Panc1 (cell line): ENCODE data around the gene RASL10A. TPM values are rescaled to one million over a fixed set of nuclear protein-coding genes. Genes with fewer than 3 reads are reported as not detected.

ENCODE experiments used
- ATAC-seq: fragments of 200-7000 bp; cut with Tn5 transposase; 2 replicates; pipeline ENCODE4 v1.9.1; 2020; ENCODE audit warnings: mild to moderate bottlenecking, moderate library complexity
- BruUV-seq: library from RNA; stranded (reverse); fragments of 400-500 nt; replicated peaks from 2 replicates; lab custom pipeline; 2021; lab: Mats Ljungman, UMichigan
- CTCF ChIA-PET: fragments of 300-600 bp; sonication (Branson Sonifier 250); formaldehyde crosslinking; loops from one replicate; lab custom pipeline; 2022; ENCODE audit warnings: antibody characterized with exemption; lab: Charles Lee
- POLR2A ChIA-PET: fragments of 300-600 bp; sonication (Branson Sonifier 250); formaldehyde crosslinking; loops from one replicate; lab custom pipeline; 2022; ENCODE audit warnings: antibody characterized with exemption; lab: Charles Lee
- DNase-seq: peaks from one replicate; pipeline ENCODE4 v3.0.0-alpha.2; 2010; ENCODE audit warnings: low read depth, low spot score
- H3K27ac ChIP-seq: 2 replicates; pipeline ENCODE4 v1.5.1; 2011; ENCODE audit warnings: mild to moderate bottlenecking, low read length, inconsistent platforms
- H3K27me3 ChIP-seq: fragments of 200-500 bp; sonication (Bioruptor generic); 2 replicates; pipeline ENCODE4 v1.6.0; 2014; ENCODE audit warnings: low read length, inconsistent platforms; ENCODE audit not compliant: control insufficient read depth, insufficient read depth
- H3K36me3 ChIP-seq: fragments of 200-500 bp; sonication (Bioruptor generic); 2 replicates; pipeline ENCODE4 v1.5.1; 2014; ENCODE audit warnings: inconsistent platforms, mild to moderate bottlenecking, low read length, moderate library complexity; ENCODE audit not compliant: control insufficient read depth, insufficient read depth
- H3K4me1 ChIP-seq: 2 replicates; pipeline ENCODE4 v1.5.1; 2011; ENCODE audit warnings: inconsistent platforms, mild to moderate bottlenecking, low read length, moderate library complexity; ENCODE audit not compliant: control insufficient read depth, insufficient read depth
- H3K4me3 ChIP-seq, 2 experiments: 2 replicates each; pipeline ENCODE4 v1.5.1; 2011 to 2012; ENCODE audit warnings: low read depth in 2 of 2, low read length in 2 of 2, mild to moderate bottlenecking in 2 of 2, inconsistent platforms in 1 of 2, moderate library complexity in 1 of 2
- H3K9me3 ChIP-seq: fragments of 200-500 bp; sonication (Bioruptor generic); 2 replicates; pipeline ENCODE4 v1.5.1; 2014; ENCODE audit warnings: low read depth, mild to moderate bottlenecking, inconsistent platforms, low read length, moderate library complexity; ENCODE audit not compliant: control insufficient read depth, insufficient read depth
- CTCF ChIP-seq: fragments of 450-650 bp; IDR thresholded peaks from 2 replicates; pipeline ENCODE4 v1.5.1; 2017; ENCODE audit warnings: mild to moderate bottlenecking
- POLR2AphosphoS5 ChIP-seq: IDR thresholded peaks from 2 replicates; pipeline ENCODE4 v1.6.1; 2012; ENCODE audit warnings: mild to moderate bottlenecking, low read depth, low read length, moderate library complexity
- REST ChIP-seq, 2 experiments: IDR thresholded peaks; 2 replicates each; pipeline ENCODE4 v1.6.1; 2011 to 2012; ENCODE audit warnings: low read depth in 2 of 2, control low read depth in 1 of 2, low read length in 1 of 2, mild to moderate bottlenecking in 1 of 2, moderate library complexity in 1 of 2; ENCODE audit not compliant: insufficient read depth in 1 of 2
- SIN3A ChIP-seq: IDR thresholded peaks from 2 replicates; pipeline ENCODE4 v1.6.1; 2012; ENCODE audit warnings: low read depth, mild to moderate bottlenecking, low read length, moderate library complexity, borderline replicate concordance; ENCODE audit not compliant: insufficient read depth
- TCF7L2 ChIP-seq: IDR thresholded peaks from 2 replicates; pipeline ENCODE4 v1.6.1; 2011; ENCODE audit warnings: mild to moderate bottlenecking, low read depth, low read length, inconsistent platforms
- in situ Hi-C: cut with HindIII; loops from 2 replicates; pipeline ENCODE4 v1.10.0; 2016; ENCODE audit warnings: low sequenced_read_pairs, low pct_unique_long_range_greater_than_20kb
- intact Hi-C: fragments of 100-400 bp; cut with micrococcal nuclease; formaldehyde crosslinking; loops from one replicate; pipeline ENCODE4 v1.10.0; 2022; ENCODE audit not compliant: unreplicated experiment
- total RNA-seq: library from RNA; stranded (reverse); gene quantifications from one replicate; pipeline ENCODE4 v1.2.1, GENCODE V29; 2021; ENCODE audit not compliant: unreplicated experiment

The RASL10A gene
- total RNA-seq, 1 experiment from 2014 or later, result 2.6 TPM

DNA sequence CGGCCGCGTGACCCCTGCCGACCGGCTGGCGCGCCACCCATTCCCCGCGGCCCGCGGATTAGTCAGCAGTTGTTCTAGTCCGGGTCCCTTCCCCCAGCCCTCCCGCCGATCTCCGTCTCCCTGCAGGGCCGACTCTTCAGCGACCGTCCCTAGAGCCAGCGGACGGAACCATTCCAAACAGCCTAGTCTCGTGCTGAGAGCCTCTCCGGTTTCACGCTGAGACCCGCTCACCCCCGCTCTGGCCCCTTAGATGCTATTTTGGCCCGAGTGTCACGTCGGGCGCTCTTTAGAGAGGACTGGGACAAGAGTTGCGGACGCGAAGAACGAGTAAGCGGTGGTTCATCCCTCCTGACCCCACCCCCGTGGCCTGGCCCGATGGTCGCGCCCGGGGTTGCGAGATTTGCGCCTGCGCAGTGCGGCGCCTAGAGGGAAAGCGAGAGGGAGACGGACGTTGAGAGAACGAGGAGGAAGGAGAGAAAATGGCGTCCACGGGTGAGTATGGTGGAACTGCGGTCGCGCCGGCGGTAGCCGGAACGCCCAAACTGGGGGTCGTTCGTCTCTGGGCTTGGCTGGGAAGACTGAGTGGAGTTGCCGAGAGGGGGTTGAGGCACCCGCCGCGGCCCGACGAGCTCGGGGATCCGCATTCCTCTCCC is 47.5 kb downstream of the RASL10A start, which contains the start of the genes EWSR1 and RHBDD3:
EWSR1 (plus strand) TSS at position 411 of the 653 bp plus-strand sequence; CDS start at position 480, 69 bp downstream.
RHBDD3 (minus strand) TSS at position 124 of the 653 bp plus-strand sequence. CDS start 2,355 bp downstream, outside the sequence.
- DNase-seq (peak; percentile 48), ATAC-seq (peak; percentile 91)
- H3K4me3 ChIP-seq, result peak within 1 kb of the TSS; percentile 91 to 98
- H3K36me3 ChIP-seq, result peaks cover 33% of the 10 kb centered on the region
- ChIA-PET CTCF (no interaction called here), POLR2A (no interaction called here)
- intact Hi-C loops, result no loop called here
- no peaks in the 10 kb centered on the region for H3K27me3 ChIP-seq
- BruUV-seq, result no TSS peak
- H3K9me3 ChIP-seq, result no peaks in the 10 kb centered on the region
- H3K27ac ChIP-seq, result peak within 1 kb of the TSS; percentile 98
- in situ Hi-C loops, result no loop called here
- peaks cover 34% of the 10 kb centered on the region for H3K4me1 ChIP-seq
- peak; percentile 71; the same call in 1 of the 2 replicates for TF ChIP-seq POLR2AphosphoS5
- no peak for TF ChIP-seq SIN3A
- TF ChIP-seq CTCF, result no peak
- TF ChIP-seq TCF7L2, result peak; percentile 61; the same call in 1 of the 2 replicates
- TF ChIP-seq REST (IDR thresholded peaks at IDR 0.05; ENCODE audit: insufficient read depth in 1 of 2, low read depth in 2 of 2, low read length in 1 of 2), result no peak

GRCh38 chr22:29267462-29267857 is 48.0 kb downstream of the RASL10A start:
- H3K9me3 ChIP-seq, result no peaks in the 10 kb centered on the region
- DNase-seq (no peak), ATAC-seq (no peak)
- TF ChIP-seq REST (IDR thresholded peaks at IDR 0.05; ENCODE audit: insufficient read depth in 1 of 2, low read depth in 2 of 2, low read length in 1 of 2) (no peak), TCF7L2 (no peak), CTCF (no peak), POLR2AphosphoS5 (no peak), SIN3A (no peak)
- in situ Hi-C loops, result no loop called here
- ChIA-PET CTCF (no interaction called here), POLR2A (no interaction called here)
- intact Hi-C loops, result no loop called here
- TSS peak; percentile 86 for BruUV-seq
- peaks cover 27% of the 10 kb centered on the region for H3K36me3 ChIP-seq
- no peaks in the 10 kb centered on the region for H3K27me3 ChIP-seq
- H3K27ac ChIP-seq, result peak overlapping the region; percentile 98
- peak overlapping the region; percentile 91 to 98 for H3K4me3 ChIP-seq
- peaks cover 30% of the 10 kb centered on the region for H3K4me1 ChIP-seq
